ENCODE data around the gene MED22. TPM values are rescaled to one million over a fixed set of nuclear protein-coding genes. Genes with fewer than 3 reads are reported as not detected.
A peak's percentile ranks its signal among the peaks of the same experiment; 100 is the strongest.

MED22 gene
- polyA plus RNA-seq, 3 donors = 6.8 to 27.7 (median 9.6) TPM

DNA sequence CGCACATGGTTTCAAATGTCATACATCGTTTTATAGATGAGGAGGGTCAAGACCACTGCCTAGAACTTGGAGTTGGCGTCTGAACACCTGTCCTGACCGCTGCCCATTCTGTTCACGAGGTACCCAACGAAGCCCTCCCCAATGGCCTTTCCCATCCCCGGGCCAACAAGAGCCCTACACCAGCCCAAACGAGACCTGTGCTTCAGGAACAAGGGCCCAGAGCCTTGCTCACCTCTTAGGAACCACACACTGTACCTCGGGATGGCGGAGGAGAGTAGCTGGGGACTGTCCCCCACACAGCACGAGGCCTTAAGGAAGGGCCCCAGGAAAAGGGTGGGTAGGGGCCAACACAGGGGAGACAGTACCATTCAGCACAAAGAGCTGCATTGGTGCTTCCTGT lies 14.9 kb downstream of the MED22 start:
- H3K4me3 Mint-ChIP-seq = no peak overlapping the region
- peaks cover 47% of the 10 kb centered on the region for H4K20me1 ChIP-seq (ENCODE audit: insufficient read depth, low read length)
- peaks cover 45 to 64% of the 10 kb centered on the region in 2 donors for H3K36me3 Mint-ChIP-seq
- peaks cover 37 to 51% of the 10 kb centered on the region in 2 donors for H3K36me3 ChIP-seq (replicated peaks in 1 of 2; ENCODE audit: control insufficient read depth in 1 of 2, insufficient read depth in 2 of 2, low read length in 2 of 2)
- no peaks in the 10 kb centered on the region for H3K27me3 ChIP-seq (ENCODE audit: control insufficient read depth in 2 of 2, insufficient read depth in 2 of 2, low read length in 2 of 2)
- H3K27ac ChIP-seq (ENCODE audit: low read depth in 1 of 2, low read length in 2 of 2) = no peak overlapping the region
- H3K9me3 Mint-ChIP-seq = no peaks in the 10 kb centered on the region
- no peak for DNase-seq
- intact Hi-C loops (cut with micrococcal nuclease) = loop anchor here in 1 of 2 donors (10.0 kb wide), 2 partner anchors 148 to 388 kb away; partner anchors contain the start of gene TSC1
- peak overlapping the region in 2 of 7 donors; percentile 43 to 64 for H3K27ac Mint-ChIP-seq
- H3K9me3 ChIP-seq (replicated peaks in 1 of 2; ENCODE audit: control insufficient read depth in 1 of 2, insufficient read depth in 1 of 2, low read length in 2 of 2) = no peaks in the 10 kb centered on the region
- peaks cover 31% of the 10 kb centered on the region for H3K4me1 Mint-ChIP-seq
- H3K4me3 ChIP-seq (replicated peaks in 1 of 3; ENCODE audit: low read depth in 2 of 3, low read length in 3 of 3) = no peak overlapping the region
- H3K4me2 ChIP-seq (replicated peaks; ENCODE audit: extremely low read depth, low read length, poor library complexity, severe bottlenecking) = no peak overlapping the region
- WGBS (ENCODE audit: insufficient coverage) = 98% methylated on average over 8 of the region's 11 CpGs
- no peak overlapping the region for H2AFZ ChIP-seq (ENCODE audit: insufficient read depth, low read depth, low read length, poor library complexity, severe bottlenecking)
- no peaks in the 10 kb centered on the region for H3K27me3 Mint-ChIP-seq (ENCODE audit: low read depth in 3 of 3)
- H3K9ac ChIP-seq (ENCODE audit: insufficient read depth, low read length, poor library complexity, severe bottlenecking) = no peak overlapping the region
- TF ChIP-seq CTCF (IDR thresholded peaks at IDR 0.05) = no peak
- H3K4me1 ChIP-seq (ENCODE audit: control insufficient read depth in 1 of 2, insufficient read depth in 2 of 2, low read length in 2 of 2) = peaks cover 18 to 36% of the 10 kb centered on the region in 2 donors
- H3K79me2 ChIP-seq (ENCODE audit: insufficient read depth, low read length) = peaks cover 22% of the 10 kb centered on the region

DNA sequence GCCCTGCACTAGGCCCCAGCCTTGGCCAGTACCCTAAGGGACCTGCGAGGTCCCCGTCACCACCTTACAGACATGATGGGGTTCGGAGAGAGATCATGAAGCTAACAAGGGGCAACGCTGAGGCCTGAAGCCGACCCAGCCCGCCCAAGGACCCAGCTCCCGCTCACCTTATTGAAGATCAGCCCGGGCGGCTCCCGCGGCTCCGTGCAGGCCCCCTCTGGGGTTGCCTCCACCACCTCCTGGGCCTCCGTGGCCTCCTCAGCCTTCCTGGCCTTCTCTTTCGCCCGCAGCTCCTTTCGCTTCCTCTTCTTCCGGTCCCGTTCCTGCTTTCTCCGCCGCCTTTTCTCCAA lies 15.6 kb downstream of the MED22 start:
- H3K36me3 Mint-ChIP-seq = peaks cover 41 to 58% of the 10 kb centered on the region in 2 donors
- Histone ChIP-seq H2AFZ (ENCODE audit: insufficient read depth, low read depth, low read length, poor library complexity, severe bottlenecking) (no peak overlapping the region), H3K27ac (ENCODE audit: low read depth in 1 of 2, low read length in 2 of 2) (no peak overlapping the region), H3K27me3 (ENCODE audit: control insufficient read depth in 2 of 2, insufficient read depth in 2 of 2, low read length in 2 of 2) (no peaks in the 10 kb centered on the region), H3K9me3 (replicated peaks in 1 of 2; ENCODE audit: control insufficient read depth in 1 of 2, insufficient read depth in 1 of 2, low read length in 2 of 2) (no peaks in the 10 kb centered on the region), H4K20me1 (ENCODE audit: insufficient read depth, low read length) (peaks cover 48% of the 10 kb centered on the region), H3K4me2 (replicated peaks; ENCODE audit: extremely low read depth, low read length, poor library complexity, severe bottlenecking) (no peak overlapping the region), H3K36me3 (replicated peaks in 1 of 2; ENCODE audit: control insufficient read depth in 1 of 2, insufficient read depth in 2 of 2, low read length in 2 of 2) (peaks cover 37 to 51% of the 10 kb centered on the region in 2 donors), H3K9ac (ENCODE audit: insufficient read depth, low read length, poor library complexity, severe bottlenecking) (no peak overlapping the region), H3K4me1 (ENCODE audit: control insufficient read depth in 1 of 2, insufficient read depth in 2 of 2, low read length in 2 of 2) (peaks cover 18 to 36% of the 10 kb centered on the region in 2 donors), H3K79me2 (ENCODE audit: insufficient read depth, low read length) (peaks cover 21% of the 10 kb centered on the region), H3K4me3 (replicated peaks in 1 of 3; ENCODE audit: low read depth in 2 of 3, low read length in 3 of 3) (no peak overlapping the region)
- TF ChIP-seq CTCF (IDR thresholded peaks at IDR 0.05) = no peak
- intact Hi-C loops (cut with micrococcal nuclease) = loop anchor here in 1 of 2 donors (10.0 kb wide), 2 partner anchors 148 to 388 kb away; partner anchors contain the start of gene TSC1
- 87% methylated on average over 15 of the region's 20 CpGs for WGBS (ENCODE audit: insufficient coverage)
- no peaks in the 10 kb centered on the region for H3K9me3 Mint-ChIP-seq
- peaks cover 27% of the 10 kb centered on the region for H3K4me1 Mint-ChIP-seq
- no peak for DNase-seq
- no peaks in the 10 kb centered on the region for H3K27me3 Mint-ChIP-seq (ENCODE audit: low read depth in 3 of 3)
- peak overlapping the region in 1 of 7 donors; percentile 54 for H3K27ac Mint-ChIP-seq
- H3K4me3 Mint-ChIP-seq = no peak overlapping the region
